SK-N-MC (cell line): ENCODE results near the gene VPS26A.

Experiments used
- DNase-seq: peaks from one replicate; pipeline ENCODE4 v3.0.0-alpha.2; 2011; ENCODE audit warnings: low read depth, low spot score
- H3K27ac ChIP-seq: fragments of 200-600 bp; sonication (generic); 2 replicates; pipeline ENCODE4 v1.5.1; 2016; ENCODE audit warnings: mixed run types
- H3K36me3 ChIP-seq: fragments of 200-600 bp; sonication (generic); 2 replicates; pipeline ENCODE4 v1.6.1; 2017; ENCODE audit warnings: antibody characterized with exemption, low read length, mixed read lengths; ENCODE audit not compliant: insufficient read depth
- H3K4me3 ChIP-seq: fragments of 200-600 bp; sonication (generic); 2 replicates; pipeline ENCODE4 v1.5.1; 2016
- H3K9ac ChIP-seq: fragments of 200-600 bp; sonication (generic); 2 replicates; pipeline ENCODE4 v1.8.0; 2017; ENCODE audit warnings: mixed run types, mixed read lengths; ENCODE audit not compliant: insufficient read length
- H3K9me3 ChIP-seq: fragments of 200-600 bp; sonication (generic); 2 replicates; pipeline ENCODE4 v1.6.1; 2017; ENCODE audit warnings: low read depth, mild to moderate bottlenecking, antibody characterized with exemption, low read length, moderate library complexity, mixed read lengths
- EZH2 ChIP-seq: fragments of 200-600 bp; sonication (generic); IDR thresholded peaks from one replicate; pipeline ENCODE4 v1.6.1; 2017; ENCODE audit warnings: antibody characterized with exemption
- FOXP2 ChIP-seq: optimal IDR thresholded peaks from 2 replicates; pipeline ENCODE3; 2011; ENCODE audit warnings: mild to moderate bottlenecking, moderate library complexity; ENCODE audit not compliant: insufficient read depth; ENCODE audit errors: extremely low read length, control extremely low read depth
- POLR2AphosphoS5 ChIP-seq: IDR thresholded peaks from 2 replicates; pipeline ENCODE4 v1.6.1; 2012; ENCODE audit warnings: mild to moderate bottlenecking, low read depth, low read length, borderline replicate concordance

Gene VPS26A

DNA sequence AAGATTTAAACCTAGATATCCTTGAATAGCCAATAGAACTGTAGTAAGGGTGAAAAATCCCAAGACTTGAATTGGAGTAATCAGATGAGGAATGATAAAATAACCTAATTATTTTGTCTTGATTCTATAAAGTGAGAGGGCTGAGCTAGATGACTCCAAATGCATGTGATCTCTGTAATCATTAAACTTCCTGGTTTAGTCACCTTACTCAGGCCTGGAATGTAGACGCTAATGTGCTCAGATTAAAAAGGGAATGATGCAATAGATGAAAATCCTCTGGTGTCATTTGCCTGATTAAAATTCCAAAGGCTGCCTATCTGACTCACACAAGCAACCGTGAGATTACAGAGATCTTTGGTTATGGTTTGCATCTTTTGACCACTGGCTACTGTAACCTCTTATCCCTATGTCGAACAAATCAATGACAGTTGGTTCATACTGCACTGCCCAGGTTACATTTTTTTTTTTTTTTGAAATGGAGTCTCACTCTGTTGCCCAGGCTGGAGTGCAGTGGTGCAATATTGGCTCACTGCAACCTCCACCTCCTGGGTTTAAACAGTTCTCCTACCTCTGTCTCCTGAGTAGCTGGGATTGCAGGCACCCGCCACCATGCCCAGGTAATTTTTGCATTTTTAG, 93.3 kb downstream of the VPS26A start:
- DNase-seq: no peak
- Histone ChIP-seq H3K27ac (peak overlapping the region; percentile 42; the same call in 1 of the 2 replicates), H3K9ac (no peak overlapping the region), H3K36me3 (no peaks in the 10 kb centered on the region), H3K4me3 (no peak overlapping the region), H3K9me3 (no peaks in the 10 kb centered on the region)
- TF ChIP-seq POLR2AphosphoS5 (no peak), FOXP2 (no peak), EZH2 (no peak)

DNA sequence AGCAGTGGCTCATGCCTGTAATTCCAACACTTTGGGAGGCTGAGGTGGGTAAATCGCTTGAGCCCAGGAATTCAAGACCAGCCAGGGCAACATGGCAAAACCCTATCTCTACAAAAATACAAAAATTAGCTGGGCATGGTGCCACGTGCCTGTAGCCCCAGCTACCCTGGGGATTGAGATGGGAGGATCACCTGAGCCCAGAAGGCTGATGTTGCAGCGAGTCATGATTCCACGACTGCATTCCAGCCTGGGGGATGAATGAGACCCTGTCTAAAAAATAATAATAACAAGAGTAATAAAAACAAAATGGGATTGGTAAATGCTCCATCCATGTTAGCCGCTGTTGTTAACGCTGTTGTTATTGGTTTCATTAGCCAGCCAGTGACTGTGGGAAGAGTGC, 94.9 kb downstream of the VPS26A start:
- TF ChIP-seq POLR2AphosphoS5 (no peak), EZH2 (no peak), FOXP2 (no peak)
- Histone ChIP-seq H3K4me3 (no peak overlapping the region), H3K9me3 (no peaks in the 10 kb centered on the region), H3K9ac (no peak overlapping the region), H3K27ac (no peak overlapping the region), H3K36me3 (no peaks in the 10 kb centered on the region)
- no peak for DNase-seq

DNA sequence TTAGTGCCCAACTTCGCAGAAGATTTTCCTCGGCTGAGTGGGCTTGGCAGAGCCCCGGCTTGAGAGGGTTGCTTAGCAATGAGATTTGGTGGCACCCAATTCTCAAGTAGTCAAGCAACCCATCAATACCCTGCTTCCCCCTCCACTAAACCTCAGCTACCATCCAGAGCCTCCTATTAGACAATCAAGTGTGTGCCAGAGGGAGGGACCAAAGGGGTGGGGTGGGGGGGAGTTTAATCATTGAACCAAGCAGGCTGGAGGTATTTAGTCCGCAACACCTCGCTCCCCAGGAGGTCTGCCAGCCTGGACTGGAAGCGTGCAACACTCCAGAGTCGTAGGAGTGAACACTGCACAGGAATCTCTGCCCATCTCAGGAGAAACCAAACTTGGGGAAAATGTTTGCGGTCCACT, 96.1 kb downstream of the VPS26A start, which contains the start of gene HKDC1:
HKDC1 (plus strand) TSS at position 292 of the 411 bp plus-strand sequence; CDS start at position 396, 104 bp downstream.
- TF ChIP-seq POLR2AphosphoS5: no peak
- no peak for TF ChIP-seq FOXP2
- TF ChIP-seq EZH2: no peak
- no peak within 1 kb of the TSS for H3K27ac ChIP-seq

DNA sequence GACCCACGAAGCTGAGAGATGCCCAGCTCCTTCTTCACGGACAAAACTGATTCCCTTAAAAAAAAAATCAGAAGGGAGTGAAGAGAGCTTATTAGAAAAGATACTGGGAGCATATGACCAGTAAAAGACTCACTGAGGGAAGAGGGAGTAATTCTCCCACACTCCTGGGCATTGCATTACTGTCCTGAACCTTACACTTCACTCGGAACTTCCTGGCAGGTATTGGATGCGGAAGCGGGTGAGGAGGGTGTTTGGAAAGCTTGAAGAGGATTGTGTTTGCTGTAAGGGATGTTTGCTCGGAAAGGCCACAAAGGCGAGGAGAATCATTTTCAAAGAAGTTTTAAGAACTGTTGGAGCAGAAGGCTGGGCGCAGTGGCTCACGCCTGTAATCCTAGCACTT, 96.5 kb downstream of the VPS26A start:
- no peak overlapping the region for H3K4me3 ChIP-seq
- no peak for TF ChIP-seq FOXP2
- TF ChIP-seq POLR2AphosphoS5: no peak
- H3K9me3 ChIP-seq: no peaks in the 10 kb centered on the region
- H3K9ac ChIP-seq: no peak overlapping the region
- no peaks in the 10 kb centered on the region for H3K36me3 ChIP-seq
- DNase-seq: no peak
- no peak overlapping the region for H3K27ac ChIP-seq

More for the DNA sequence above, 96.1 kb downstream of the VPS26A start, which contains the start of gene HKDC1:
- Histone ChIP-seq H3K9me3 (no peaks in the 10 kb centered on the region), H3K4me3 (no peak within 1 kb of the TSS), H3K9ac (no peak within 1 kb of the TSS), H3K36me3 (no peaks in the 10 kb centered on the region)
- no peak for DNase-seq
